Neutrophil (primary cell): ENCODE results near the gene PHLDB2.

Experiments used
- H3K27ac ChIP-seq: fragments of 200-600 bp; sonication (generic); 2 replicates; pipeline ENCODE4 v1.5.1; 2016; ENCODE audit warnings: mild to moderate bottlenecking, moderate library complexity
- H3K27me3 ChIP-seq: fragments of 200-600 bp; sonication (generic); 2 replicates; pipeline ENCODE4 v1.6.0; 2016; ENCODE audit warnings: mild to moderate bottlenecking
- H3K36me3 ChIP-seq: fragments of 200-600 bp; sonication (generic); 2 replicates; pipeline ENCODE4 v1.5.1; 2017
- H3K4me1 ChIP-seq, 2 experiments: fragments of 200-600 bp in 1 of 2; sonication (generic) in 1 of 2; 1 replicate in 1 of 2; 2 replicates in 1 of 2; pipeline versions ENCODE4 v1.5.1 to v1.6.1; 2013 to 2016; ENCODE audit warnings: low read depth in 1 of 2, low read length in 1 of 2, mild to moderate bottlenecking in 1 of 2, moderate library complexity in 1 of 2; ENCODE audit not compliant: control insufficient read depth in 1 of 2, insufficient read depth in 1 of 2
- H3K4me3 ChIP-seq, 2 experiments: fragments of 200-600 bp in 1 of 2; sonication (generic) in 1 of 2; 1 replicate in 1 of 2; 2 replicates in 1 of 2; pipeline ENCODE4 v1.5.1; 2013 to 2016; ENCODE audit warnings: low read depth in 1 of 2, low read length in 1 of 2, mild to moderate bottlenecking in 1 of 2, moderate library complexity in 1 of 2
- H3K9me3 ChIP-seq: fragments of 200-600 bp; sonication (generic); 2 replicates; pipeline ENCODE4 v1.5.1; 2016
- CTCF ChIP-seq: fragments of 200-600 bp; sonication (generic); IDR thresholded peaks from 2 replicates; pipeline ENCODE4 v1.5.1; 2016; ENCODE audit warnings: antibody characterized with exemption

The PHLDB2 gene

GRCh38 chr3:111993038-111993437, 134.0 kb downstream of the PHLDB2 start:
- H3K27me3 ChIP-seq, result peaks cover 9% of the 10 kb centered on the region

DNA sequence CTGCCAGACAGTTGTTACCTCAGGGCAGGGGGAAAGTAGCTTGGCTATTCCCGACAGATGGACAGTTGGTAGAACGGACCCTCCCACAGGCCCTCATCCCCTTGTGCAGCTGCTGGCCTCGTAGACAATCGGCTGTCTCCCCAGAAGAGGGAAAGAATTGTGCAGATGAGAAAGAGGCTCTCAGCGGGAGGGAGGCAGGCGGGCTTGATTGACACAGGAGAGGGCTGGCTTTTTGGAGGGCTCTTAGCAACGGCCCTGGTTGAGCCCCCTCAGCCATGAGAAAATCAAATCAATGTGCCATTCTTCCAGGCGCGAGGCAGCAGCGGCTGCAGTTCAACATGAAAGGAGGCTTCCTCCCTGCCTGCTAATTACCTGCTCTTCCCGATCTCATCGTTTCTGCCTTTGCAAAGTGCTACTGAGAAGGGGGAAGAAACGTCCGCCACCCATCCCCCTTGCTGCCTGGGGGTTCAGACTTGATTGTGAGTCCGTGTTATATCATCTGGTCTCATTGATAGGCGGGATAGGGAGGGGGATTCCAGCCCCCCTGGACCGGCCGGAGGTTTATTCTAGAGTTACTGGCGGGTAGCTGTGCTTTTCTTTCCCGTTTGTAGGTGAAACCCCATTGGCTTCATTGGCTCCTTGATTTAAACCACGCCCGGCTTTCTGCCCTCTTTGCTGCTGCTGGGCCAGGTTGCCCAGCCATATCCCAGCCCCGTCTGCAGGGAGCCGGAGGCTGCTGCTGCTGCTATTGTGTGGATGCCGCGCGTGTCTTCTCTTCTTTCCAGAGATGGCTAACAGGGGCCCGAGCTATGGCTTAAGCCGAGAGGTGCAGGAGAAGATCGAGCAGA, 139.8 kb downstream of the PHLDB2 start, which contains the start of gene TAGLN3:
TSS of gene TAGLN3 (plus strand) at position 287 of the 848 bp plus-strand sequence. CDS start at position 788, 501 bp downstream.
- no peak within 1 kb of the TSS for H3K27ac ChIP-seq
- H3K4me1 ChIP-seq, result peaks cover 5 to 9% of the 10 kb centered on the region in 2 experiments
- H3K4me3 ChIP-seq, result no peak within 1 kb of the TSS

More at GRCh38 chr3:111993038-111993437, 134.0 kb downstream of the PHLDB2 start:
- H3K4me1 ChIP-seq, result no peaks in the 10 kb centered on the region
- TF ChIP-seq CTCF, result no peak
- no peak overlapping the region for H3K4me3 ChIP-seq
- H3K36me3 ChIP-seq, result peaks cover 28% of the 10 kb centered on the region
- no peaks in the 10 kb centered on the region for H3K9me3 ChIP-seq
- H3K27ac ChIP-seq, result no peak overlapping the region

DNA sequence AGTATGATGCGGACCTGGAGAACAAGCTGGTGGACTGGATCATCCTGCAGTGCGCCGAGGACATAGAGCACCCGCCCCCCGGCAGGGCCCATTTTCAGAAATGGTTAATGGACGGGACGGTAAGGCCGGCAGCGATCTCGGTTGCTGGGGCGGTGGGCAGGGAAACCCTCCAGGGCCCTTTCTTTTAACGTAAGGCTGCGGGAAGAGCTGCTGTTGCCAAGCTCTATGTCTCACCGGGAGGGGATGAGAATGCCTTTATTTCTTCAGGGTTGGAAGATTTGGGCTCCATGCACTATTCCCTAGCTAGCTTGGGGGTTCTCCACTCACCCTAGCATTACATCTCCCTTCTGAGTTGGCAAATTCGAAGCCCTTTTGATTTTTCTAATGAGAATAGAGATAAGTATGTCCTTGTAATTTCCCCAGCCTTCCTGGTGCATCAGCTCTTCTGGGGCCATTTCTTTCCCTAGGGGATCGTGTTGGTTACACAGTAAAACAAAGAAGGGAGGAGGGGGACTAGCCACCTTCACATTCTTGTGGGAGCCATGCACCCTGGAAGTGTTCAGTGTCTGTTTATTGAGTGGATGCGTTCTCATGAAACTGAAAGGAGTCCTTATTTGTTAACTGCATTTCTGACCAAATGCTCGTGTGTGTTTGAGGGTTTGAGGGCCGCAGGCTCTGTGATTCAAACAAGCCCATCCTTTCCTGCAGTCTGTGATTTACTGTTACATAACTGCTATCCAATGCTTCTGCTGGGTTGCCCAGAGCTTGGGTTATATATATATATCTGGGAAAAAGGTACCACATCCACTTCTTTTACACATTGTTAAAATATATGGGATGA, 140.6 kb downstream of the PHLDB2 start:
- no peak for TF ChIP-seq CTCF
- Histone ChIP-seq H3K4me1 (peaks cover 5 to 9% of the 10 kb centered on the region in 2 experiments), H3K27me3 (peaks cover 47% of the 10 kb centered on the region)

More for the DNA sequence above, 139.8 kb downstream of the PHLDB2 start, which contains the start of gene TAGLN3:
- Histone ChIP-seq H3K9me3 (no peaks in the 10 kb centered on the region), H3K36me3 (no peaks in the 10 kb centered on the region), H3K27me3 (peaks cover 47% of the 10 kb centered on the region)
- TF ChIP-seq CTCF, result no peak

DNA sequence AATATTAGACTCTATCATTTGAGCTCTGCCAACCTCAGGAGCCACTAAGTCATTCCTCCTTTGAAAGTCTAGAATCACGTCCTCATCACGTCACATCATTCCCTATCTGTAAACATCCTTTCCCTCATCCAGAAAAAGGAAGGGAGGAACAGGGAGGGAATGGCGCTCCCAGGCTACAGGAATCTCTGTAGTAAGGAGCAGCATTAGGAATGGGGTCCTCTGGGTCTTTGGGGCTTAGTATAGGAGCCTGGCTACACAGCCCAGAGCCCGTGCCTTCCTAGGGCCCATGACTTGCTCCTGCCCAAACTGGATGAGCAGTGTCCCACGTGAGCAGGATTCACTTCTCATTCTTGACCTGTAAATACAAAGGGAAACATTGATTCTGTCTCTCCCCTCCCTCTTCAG, 141.3 kb downstream of the PHLDB2 start:
- TF ChIP-seq CTCF, result no peak
- Histone ChIP-seq H3K27me3 (peaks cover 47% of the 10 kb centered on the region), H3K9me3 (no peaks in the 10 kb centered on the region), H3K27ac (no peak overlapping the region), H3K4me3 (no peak overlapping the region), H3K4me1 (peaks cover 5 to 9% of the 10 kb centered on the region in 2 experiments), H3K36me3 (no peaks in the 10 kb centered on the region)

More for the DNA sequence above, 140.6 kb downstream of the PHLDB2 start:
- Histone ChIP-seq H3K27ac (no peak overlapping the region), H3K9me3 (no peaks in the 10 kb centered on the region), H3K4me3 (no peak overlapping the region), H3K36me3 (no peaks in the 10 kb centered on the region)

DNA sequence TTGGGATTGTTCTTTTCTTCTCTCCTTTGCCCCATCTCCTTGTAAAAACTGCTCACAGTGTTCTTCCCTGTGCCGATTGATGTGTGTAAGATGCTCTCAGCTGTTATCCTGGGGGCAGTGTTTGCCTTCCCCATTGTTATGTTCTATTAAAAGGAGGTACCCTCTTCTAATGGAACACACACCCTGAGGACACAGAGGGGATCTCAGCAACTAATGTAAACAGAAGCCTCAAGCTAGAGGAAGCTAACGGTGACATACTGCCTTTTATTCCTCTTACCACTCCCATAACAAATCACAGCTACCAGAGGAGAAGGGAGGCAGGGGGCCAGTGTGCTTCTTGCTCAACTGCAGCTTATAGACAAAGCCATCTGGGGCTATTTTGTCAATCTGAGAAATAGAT, 141.9 kb downstream of the PHLDB2 start:
- no peak for TF ChIP-seq CTCF
- Histone ChIP-seq H3K9me3 (no peaks in the 10 kb centered on the region), H3K27ac (no peak overlapping the region)

More for the DNA sequence above, 141.9 kb downstream of the PHLDB2 start:
- H3K36me3 ChIP-seq, result no peaks in the 10 kb centered on the region
- H3K27me3 ChIP-seq, result peaks cover 47% of the 10 kb centered on the region
- no peak overlapping the region for H3K4me3 ChIP-seq
- peaks cover 5 to 9% of the 10 kb centered on the region in 2 experiments for H3K4me1 ChIP-seq
